Hypothalamus (tissue), 51 donors: Measurements from ENCODE around the gene GOLM1.
"Not testable (repeated sequence)": the region's sequence is repeated elsewhere in the genome, so short reads cannot be mapped to it uniquely, and the experiment has no call there.

Experiments used
- DNase-seq, 51 donors: peaks; one replicate each; lab custom pipeline; 2025; lab: John Stamatoyannopoulos, UW

The GOLM1 gene

GRCh38 chr9:86098824-86099700 lies at the start of gene GOLM1:
TSS of gene GOLM1 (minus strand) at chr9:86099558. CDS start at chr9:86079320, 20,238 bp downstream.
- peak in 26 of 51 donors; percentile 6 to 67 (median 36) for DNase-seq

- not testable (repeated sequence) for DNase-seq
These were observed 47.3 kb upstream of the GOLM1 start for GRCh38 chr9:86146671-86147070.

GRCh38 chr9:86145960-86146359 lies 46.6 kb upstream of the GOLM1 start:
- not testable (repeated sequence) for DNase-seq

- DNase-seq, result no peak
These were observed 43.6 kb upstream of the GOLM1 start for GRCh38 chr9:86142973-86143372.

- DNase-seq, result no peak
These were observed 42.5 kb upstream of the GOLM1 start for GRCh38 chr9:86141843-86142242.

- DNase-seq, result peak in 7 of 51 donors; percentile 2 to 20 (median 3)
These were observed 36.0 kb upstream of the GOLM1 start for GRCh38 chr9:86135371-86135770.

- no peak for DNase-seq
These were observed 35.0 kb upstream of the GOLM1 start for GRCh38 chr9:86134361-86134760.

GRCh38 chr9:86128235-86128822 lies 29.0 kb upstream of the GOLM1 start:
- DNase-seq, result no peak

GRCh38 chr9:86126998-86127972 lies 27.9 kb upstream of the GOLM1 start:
- peak in 45 of 51 donors; percentile 4 to 78 (median 44) for DNase-seq

- no peak for DNase-seq
These were observed 23.0 kb upstream of the GOLM1 start for GRCh38 chr9:86122311-86122710.

GRCh38 chr9:86119457-86119856 lies 20.1 kb upstream of the GOLM1 start:
- no peak for DNase-seq

- DNase-seq, result peak in 18 of 51 donors; percentile 2 to 52 (median 23)
These were observed 17.1 kb upstream of the GOLM1 start for GRCh38 chr9:86116425-86116824.

- DNase-seq, result peak in 1 of 51 donors; percentile 1
These were observed 16.5 kb upstream of the GOLM1 start for GRCh38 chr9:86115886-86116285.

GRCh38 chr9:86112057-86112456 lies 12.7 kb upstream of the GOLM1 start:
- DNase-seq, result no peak

- no peak for DNase-seq
These were observed 3.3 kb upstream of the GOLM1 start for GRCh38 chr9:86102626-86103025.

- peak in 9 of 51 donors; percentile 4 to 45 (median 31) for DNase-seq
These were observed 475 bp upstream of the GOLM1 start for GRCh38 chr9:86099701-86100364.

GRCh38 chr9:86097510-86098224 lies 1.7 kb downstream of the GOLM1 start:
- no peak for DNase-seq

- DNase-seq, result no peak
These were observed 3.0 kb downstream of the GOLM1 start for GRCh38 chr9:86096386-86096785.

GRCh38 chr9:86093788-86094555 lies 5.4 kb downstream of the GOLM1 start:
- DNase-seq, result no peak
